Right hindlimb (tissue), 1 donor: Measurements from ENCODE around the gene ENAH.

Source experiments
- DNase-seq: peaks from one replicate; pipeline ENCODE4 v3.0.0-alpha.2; 2018

The ENAH gene

GRCh38 chr1:225449261-225449660, 203.7 kb downstream of the ENAH start:
- DNase-seq: no peak

- DNase-seq: no peak
Measured at GRCh38 chr1:225448146-225448805, 204.6 kb downstream of the ENAH start.

- DNase-seq: peak; percentile 77
Measured at GRCh38 chr1:225447650-225448089, 205.3 kb downstream of the ENAH start.

DNA sequence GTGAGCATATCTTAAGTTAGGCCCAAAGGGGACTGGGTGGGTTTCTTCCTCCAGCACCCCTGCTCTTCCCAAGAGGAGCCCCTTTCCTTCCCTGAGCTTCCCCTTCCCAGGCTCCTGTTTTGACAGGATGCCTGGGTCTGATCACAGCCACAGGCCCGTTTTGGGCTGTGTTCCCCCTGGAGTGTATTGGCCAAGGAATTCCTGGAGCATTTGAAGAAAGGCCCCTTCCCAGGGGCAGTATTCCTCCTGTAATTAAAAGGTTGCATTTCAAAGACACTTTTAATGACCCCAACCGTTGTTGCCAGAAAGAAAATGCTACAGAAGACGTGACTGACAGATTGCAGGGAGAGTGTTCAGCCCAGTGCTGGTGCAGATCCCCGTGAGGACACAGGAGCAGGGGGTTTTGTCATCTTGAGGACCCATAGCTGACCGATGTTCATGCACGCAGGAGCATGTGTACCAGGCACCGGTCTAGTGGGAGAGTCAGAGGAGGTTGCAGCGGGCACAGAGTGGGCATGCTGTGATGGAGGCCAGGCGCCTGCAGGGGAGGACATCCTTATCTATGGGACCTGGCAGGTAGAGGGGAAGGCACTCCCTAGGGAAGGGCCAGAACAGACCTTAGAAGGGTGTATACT, 205.8 kb downstream of the ENAH start:
- DNase-seq: no peak

- no peak for DNase-seq
Measured at GRCh38 chr1:225446595-225446960, 206.3 kb downstream of the ENAH start.

DNA sequence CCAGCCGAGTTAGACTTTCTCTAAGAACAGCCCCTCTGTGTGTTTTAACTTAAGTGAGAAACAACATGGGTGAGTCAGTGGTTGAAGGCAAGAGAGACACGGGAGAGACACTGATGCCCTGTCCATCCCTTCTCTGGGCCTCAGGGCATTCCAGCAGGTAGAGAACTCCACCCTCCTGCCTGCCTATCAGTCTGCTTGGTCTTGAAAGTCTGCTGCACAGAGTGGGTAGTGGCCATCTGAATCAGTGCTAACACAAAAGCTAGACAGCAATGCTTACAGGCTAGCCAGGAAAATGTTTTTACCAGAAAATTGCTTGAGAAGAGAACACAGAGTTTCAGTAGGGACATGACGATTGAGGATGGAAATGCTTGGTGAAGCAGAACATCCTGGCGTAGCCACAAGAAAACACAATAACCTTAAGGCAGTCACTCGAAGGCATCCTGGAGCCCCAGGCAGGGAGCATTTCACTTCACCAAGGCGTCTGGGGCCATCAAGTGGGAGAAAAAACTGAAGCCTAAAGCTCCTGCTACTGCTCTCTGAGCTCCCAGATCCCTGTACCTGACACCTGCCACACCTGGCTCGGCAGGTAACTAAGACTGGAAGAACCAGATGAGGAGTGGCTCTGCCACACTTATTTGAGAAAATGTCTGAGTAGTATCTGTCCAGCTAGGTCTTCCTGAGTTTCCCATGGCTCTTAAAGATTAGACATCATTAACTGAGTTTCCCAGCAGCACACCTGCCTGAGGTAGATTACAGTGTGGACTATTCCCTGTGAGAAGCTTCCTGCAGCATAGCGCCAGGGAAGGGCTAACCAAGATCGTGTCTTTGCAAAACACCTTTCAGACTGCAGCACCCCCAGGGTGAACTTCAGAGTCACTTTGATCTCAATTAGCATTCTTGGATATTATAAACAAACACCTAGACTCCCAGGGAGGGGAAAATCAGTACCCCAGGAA, 207.0 kb downstream of the ENAH start:
- DNase-seq: no peak

- DNase-seq: no peak
Measured at GRCh38 chr1:225442123-225442505, 210.8 kb downstream of the ENAH start.

DNA sequence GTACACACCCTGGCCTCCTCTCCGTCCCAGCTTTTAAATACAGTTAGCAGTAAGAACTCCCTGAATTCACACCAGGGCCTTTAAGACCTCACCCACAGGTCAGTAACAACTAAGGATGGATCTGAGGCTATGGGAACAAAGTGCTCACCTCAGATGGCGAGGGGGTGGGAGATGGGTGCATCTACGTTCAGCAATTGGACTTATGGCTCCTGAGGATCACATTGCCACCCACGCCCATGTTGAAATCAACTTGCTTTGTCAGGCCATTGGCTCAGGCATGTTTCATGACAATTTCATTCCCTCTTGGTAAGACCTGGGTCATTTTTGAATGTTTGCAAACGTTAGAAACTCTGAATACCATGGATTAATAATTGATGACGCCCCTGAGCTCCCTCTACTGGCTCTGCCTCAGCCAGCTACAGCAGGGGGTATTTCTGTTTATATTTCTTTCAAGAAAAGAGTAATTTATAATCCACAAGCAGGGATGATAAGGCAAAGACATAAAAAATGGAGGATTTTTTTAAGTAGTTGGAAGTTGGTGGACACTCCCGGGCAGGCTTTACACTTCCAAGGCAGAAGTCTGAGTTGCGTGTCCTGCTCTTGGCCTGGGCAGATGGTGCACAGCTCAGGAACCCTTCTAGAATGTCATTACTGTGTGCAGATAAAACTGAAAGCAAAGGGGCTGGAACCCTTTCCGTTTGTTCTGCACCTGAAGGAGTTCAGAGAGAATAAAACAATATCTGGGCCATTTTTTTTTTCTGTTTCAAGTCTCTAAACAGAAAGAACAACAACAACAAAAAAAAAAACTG, 211.4 kb downstream of the ENAH start:
- no peak for DNase-seq

GRCh38 chr1:225440380-225441221, 212.3 kb downstream of the ENAH start:
- DNase-seq: no peak

DNA sequence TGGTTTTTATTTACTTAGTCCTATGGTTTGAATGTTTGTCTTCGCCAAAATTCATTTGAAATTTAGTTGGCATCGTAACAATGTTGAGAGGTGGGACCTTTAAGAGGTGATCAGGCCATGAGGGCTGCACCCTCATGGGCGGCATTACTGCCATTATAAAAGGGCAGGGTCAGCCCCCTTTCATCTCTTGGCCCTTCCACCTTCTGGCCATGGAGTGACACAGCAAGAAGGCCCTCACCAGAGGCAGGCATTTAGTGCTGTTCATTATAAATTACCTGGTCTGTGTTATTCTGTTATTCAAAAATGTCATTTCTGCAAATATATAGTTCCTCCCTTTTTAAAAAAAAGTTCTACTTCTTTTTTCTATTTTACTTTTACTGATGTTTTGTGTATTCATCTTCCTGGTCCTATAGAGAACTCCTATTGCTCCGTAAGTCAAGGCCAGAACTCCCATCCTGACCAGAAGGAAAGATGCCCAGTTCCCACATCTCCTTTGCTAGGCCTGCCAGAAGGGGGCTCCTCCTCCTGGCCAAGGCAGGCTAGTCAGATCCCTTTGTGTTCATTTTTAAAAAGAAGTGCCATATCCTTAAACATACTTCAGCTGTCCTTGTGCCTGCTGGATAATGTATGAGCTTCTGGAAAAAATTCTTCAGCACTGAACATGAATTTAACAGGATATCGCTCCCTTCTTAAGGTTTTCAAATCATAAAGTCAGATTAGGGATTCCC, 215.0 kb downstream of the ENAH start:
- no peak for DNase-seq
